ENCODE data around the gene SENP2. TPM values are rescaled to one million over a fixed set of nuclear protein-coding genes. Genes with fewer than 3 reads are reported as not detected.

Gene SENP2
- polyA plus RNA-seq (2012; rRNA removed): 7.1 and 8.5 TPM in 2 replicates
- 9.8 and 16.1 TPM in 2 replicates for polyA plus RNA-seq (2012; cell fraction: cytosol; rRNA removed)
- polyA plus RNA-seq (2012; cell fraction: nucleus; rRNA removed): 3.3 and 6.5 TPM in 2 replicates

GRCh38 chr3:185585859-185586685 is at the start of gene SENP2:
TSS of gene SENP2 (plus strand) at chr3:185586295. CDS start at chr3:185586414, 119 bp downstream.
- Histone ChIP-seq H3K4me2 (peak within 1 kb of the TSS; percentile 99), H3K4me1 (ENCODE audit: control insufficient read depth in 1 of 2, insufficient read depth in 2 of 2, low read depth in 1 of 2, low read length in 1 of 2) (peaks cover 5 to 12% of the 10 kb centered on the region in 2 experiments; a peak in 2 of 4 replicates), H3K27me3 (ENCODE audit: insufficient read depth) (no peaks in the 10 kb centered on the region), H3K36me3 (replicated peaks in 1 of 2; ENCODE audit: control insufficient read depth in 1 of 2, insufficient read depth in 2 of 2, low read length in 1 of 2) (no peaks in the 10 kb centered on the region), H3K9me3 (no peaks in the 10 kb centered on the region), H3F3A (replicated peaks; ENCODE audit: insufficient read depth) (no peaks in the 10 kb centered on the region), H4K20me1 (ENCODE audit: insufficient read depth) (no peaks in the 10 kb centered on the region), H3K27ac (ENCODE audit: low read depth in 2 of 2, low read length in 1 of 2) (peak within 1 kb of the TSS; percentile 78 to 81; a peak in 3 of 4 replicates), H3K4me3 (ENCODE audit: low read depth in 2 of 2, low read length in 1 of 2) (peak within 1 kb of the TSS; percentile 82 to 98), H2AFZ (ENCODE audit: low read depth) (peak within 1 kb of the TSS; percentile 95), H3K9ac (peak within 1 kb of the TSS; percentile 94), H3K9me2 (no peaks in the 10 kb centered on the region), H3K79me2 (ENCODE audit: insufficient read depth) (peaks cover 44% of the 10 kb centered on the region)
- DNase-seq: peak; percentile 97
- ChIA-PET POLR2A (interaction anchor here (0.6 to 1.7 kb wide), 9 partner anchors 10 to 938 kb away, joined by 3 to 9 read pairs (median 3); partner anchors contain the start of genes TMEM41A and TRA2B), CTCF (interaction anchor here (0.8 to 4.6 kb wide), 3 partner anchors 10 to 61 kb away, joined by 3 to 36 read pairs (median 4); no protein-coding TSS in a partner anchor)
- WGBS (ENCODE audit: low lambda C conversion rate): 1% methylated on average over 26 of the region's 64 CpGs
- TF ChIP-seq TCF12 (IDR thresholded peaks at IDR 0.05) (no peak; the same call in 1 of the 2 replicates), EZH2phosphoT487 (IDR thresholded peaks at IDR 0.05; ENCODE audit: borderline replicate concordance, low read depth) (no peak), CTCF (IDR thresholded peaks at IDR 0.05) (no peak), RXRA (IDR thresholded peaks at IDR 0.05; ENCODE audit: borderline replicate concordance, low read depth) (no peak), FOSL2 (IDR thresholded peaks at IDR 0.05; ENCODE audit: borderline replicate concordance, low read depth) (no peak), TAF1 (IDR thresholded peaks at IDR 0.05; ENCODE audit: borderline replicate concordance, low read depth, low read length) (peak; percentile 42; the same call in 1 of the 2 replicates), TEAD4 (IDR thresholded peaks at IDR 0.05; ENCODE audit: borderline replicate concordance, insufficient read depth) (no peak), JUND (IDR thresholded peaks at IDR 0.05) (no peak), GABPA (IDR thresholded peaks at IDR 0.05; ENCODE audit: low read depth) (peak; percentile 78), RFX5 (IDR thresholded peaks at IDR 0.05; ENCODE audit: low read length) (peak; percentile 98), FOXJ3 (CRISPR knock-in tag; IDR thresholded peaks at IDR 0.05) (no peak), IRF3 (IDR thresholded peaks at IDR 0.05; ENCODE audit: low read depth, low read length) (no peak; the same call in 1 of the 2 replicates), RCOR1 (IDR thresholded peaks at IDR 0.05; ENCODE audit: low read length) (no peak), EP300 (IDR thresholded peaks at IDR 0.05; ENCODE audit: borderline replicate concordance in 1 of 2, low read depth in 1 of 2, low read length in 1 of 2) (peak in 1 of 2 experiments; percentile 67; a peak in 3 of 4 replicates), GATA2 (CRISPR knock-in tag; IDR thresholded peaks at IDR 0.05) (no peak), ELF1 (IDR thresholded peaks at IDR 0.05) (peak; percentile 35; the same call in 1 of the 2 replicates), SMC3 (IDR thresholded peaks at IDR 0.05; ENCODE audit: low read depth, low read length) (no peak), NRF1 (IDR thresholded peaks at IDR 0.05; ENCODE audit: low read depth, low read length) (peak; percentile 85), USF2 (IDR thresholded peaks at IDR 0.05; ENCODE audit: borderline replicate concordance, low read depth, low read length) (no peak), CHD2 (IDR thresholded peaks at IDR 0.05; ENCODE audit: low read length, partially characterized antibody) (peak; percentile 38), POLR2AphosphoS5 (IDR thresholded peaks at IDR 0.05; ENCODE audit: low read depth, low read length) (peak; percentile 83), PBX3 (IDR thresholded peaks at IDR 0.05) (0 out of 2 replicates have a peak, but pooled peaks have one; percentile 12), FOXM1 (IDR thresholded peaks at IDR 0.05; ENCODE audit: low read depth) (no peak), MXI1 (IDR thresholded peaks at IDR 0.05; ENCODE audit: low read depth, low read length) (peak; percentile 99), MEF2A (IDR thresholded peaks at IDR 0.05; ENCODE audit: borderline replicate concordance, low read depth) (no peak)
- TF ChIP-seq, protein P1, sequence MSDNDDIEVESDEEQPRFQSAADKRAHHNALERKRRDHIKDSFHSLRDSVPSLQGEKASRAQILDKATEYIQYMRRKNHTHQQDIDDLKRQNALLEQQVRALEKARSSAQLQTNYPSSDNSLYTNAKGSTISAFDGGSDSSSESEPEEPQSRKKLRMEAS (IDR thresholded peaks at IDR 0.05; ENCODE audit: low read depth): peak; percentile 95
- TF ChIP-seq, protein P2, sequence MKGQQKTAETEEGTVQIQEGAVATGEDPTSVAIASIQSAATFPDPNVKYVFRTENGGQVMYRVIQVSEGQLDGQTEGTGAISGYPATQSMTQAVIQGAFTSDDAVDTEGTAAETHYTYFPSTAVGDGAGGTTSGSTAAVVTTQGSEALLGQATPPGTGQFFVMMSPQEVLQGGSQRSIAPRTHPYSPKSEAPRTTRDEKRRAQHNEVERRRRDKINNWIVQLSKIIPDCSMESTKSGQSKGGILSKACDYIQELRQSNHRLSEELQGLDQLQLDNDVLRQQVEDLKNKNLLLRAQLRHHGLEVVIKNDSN (IDR thresholded peaks at IDR 0.05; ENCODE audit: borderline replicate concordance, low read depth): peak; percentile 40; the same call in 1 of the 2 replicates

All from SK-N-SH (cell line).